SHP77 treated with DMSO at 0.1 percent for 48 hours (cell line): Measurements from ENCODE around the gene WRAP73.

Experiments used
- DNase-seq: peaks from one replicate; lab custom pipeline; 2025; lab: John Stamatoyannopoulos, UW

WRAP73 gene

GRCh38 chr1:3668585-3669300 lies 18.8 kb upstream of the WRAP73 start:
- peak; percentile 85 for DNase-seq

- DNase-seq = no peak
Observed at GRCh38 chr1:3668148-3668547, 18.2 kb upstream of the WRAP73 start.

- DNase-seq = no peak
Observed at GRCh38 chr1:3664700-3665375, 14.9 kb upstream of the WRAP73 start.

- no peak for DNase-seq
Observed at GRCh38 chr1:3663999-3664699, 14.2 kb upstream of the WRAP73 start.

DNA sequence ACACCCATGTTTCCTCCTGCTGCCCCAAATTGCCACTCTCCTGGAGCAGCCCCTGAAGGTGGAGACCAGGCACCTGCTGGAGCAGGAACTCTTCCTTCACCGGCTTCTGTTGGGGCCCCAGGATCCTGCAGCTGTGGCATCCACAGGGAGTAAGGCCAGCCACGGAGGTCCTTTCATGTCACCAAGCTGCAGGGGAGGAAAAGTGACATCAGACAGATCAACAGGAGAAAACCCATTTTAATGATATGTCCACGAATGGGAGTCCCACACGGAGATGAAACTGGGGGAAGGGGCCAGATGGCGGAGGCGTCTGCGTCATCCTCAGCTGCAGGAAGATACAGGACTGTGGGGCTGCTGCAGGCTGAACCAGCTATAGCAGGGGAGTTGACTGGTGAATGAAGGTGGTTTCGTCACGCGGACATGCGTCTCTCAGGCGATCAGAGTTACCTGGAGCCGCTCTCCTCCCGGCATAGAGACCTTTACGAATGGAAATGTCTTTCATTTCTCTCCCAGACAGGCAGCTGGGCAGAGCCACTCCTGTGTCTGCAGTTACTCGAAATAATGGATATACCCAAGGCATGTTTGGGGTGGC lies 12.3 kb upstream of the WRAP73 start:
- no peak for DNase-seq

GRCh38 chr1:3661631-3662030 lies 11.7 kb upstream of the WRAP73 start:
- DNase-seq = no peak

GRCh38 chr1:3660704-3661103 lies 10.8 kb upstream of the WRAP73 start:
- DNase-seq = no peak

DNA sequence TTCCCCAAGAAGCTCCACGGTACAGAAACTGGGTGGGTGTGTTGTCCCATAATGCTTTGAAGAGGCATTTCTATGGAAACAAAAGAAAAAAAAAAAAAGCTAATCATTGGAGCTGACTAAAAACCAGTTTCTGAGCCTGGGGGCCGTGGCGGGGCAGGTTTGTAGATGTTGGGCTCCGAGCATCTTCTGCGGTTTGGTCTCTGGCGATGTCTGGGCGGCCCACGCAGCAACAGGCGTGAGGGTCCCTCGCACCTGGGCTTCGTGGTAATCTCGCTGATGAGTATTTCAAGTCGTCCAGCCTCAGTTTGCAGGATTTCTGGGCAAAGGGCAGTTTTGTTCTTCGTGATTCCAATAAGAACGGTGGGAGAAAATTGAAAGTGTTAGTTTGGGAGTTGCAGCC lies 9.2 kb upstream of the WRAP73 start:
- DNase-seq = no peak

- DNase-seq = no peak
Observed at GRCh38 chr1:3658231-3658615, 8.3 kb upstream of the WRAP73 start.

DNA sequence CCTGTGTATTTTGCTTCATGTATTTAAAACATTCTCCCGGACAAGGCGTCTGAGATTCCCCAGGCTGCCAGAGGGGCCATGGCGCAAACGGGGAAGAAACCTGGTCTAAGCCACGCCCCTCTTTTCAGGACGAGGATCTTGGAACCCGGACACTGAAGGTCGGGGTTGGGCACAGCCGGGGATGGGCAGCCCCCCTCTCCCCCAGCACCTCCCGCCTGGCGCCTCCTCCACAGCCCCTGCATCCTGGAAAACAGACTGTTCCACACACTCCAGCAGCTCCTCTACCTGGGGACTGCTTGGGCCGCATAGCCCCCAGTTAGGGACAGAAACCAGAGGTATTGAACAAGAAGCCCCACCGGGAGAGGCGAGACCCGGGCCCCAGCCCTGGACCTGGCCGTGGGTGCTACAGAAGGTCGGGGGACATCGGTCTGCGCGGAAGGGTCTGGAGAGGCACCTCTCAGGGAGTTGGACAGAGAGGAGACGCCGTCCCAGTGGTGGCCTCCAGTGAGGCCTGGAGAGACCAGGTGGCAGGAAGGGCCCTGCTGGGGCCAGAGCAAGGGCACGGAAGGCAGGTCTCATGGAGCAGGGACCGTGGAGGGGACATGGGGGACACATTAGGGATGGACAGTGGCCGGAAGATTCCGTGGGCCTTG lies 7.8 kb upstream of the WRAP73 start:
- DNase-seq = no peak

GRCh38 chr1:3657096-3657475 lies 7.2 kb upstream of the WRAP73 start:
- DNase-seq = no peak

GRCh38 chr1:3656450-3657095 lies 6.7 kb upstream of the WRAP73 start:
- DNase-seq = no peak

GRCh38 chr1:3654549-3655281 lies 4.8 kb upstream of the WRAP73 start:
- no peak for DNase-seq

DNA sequence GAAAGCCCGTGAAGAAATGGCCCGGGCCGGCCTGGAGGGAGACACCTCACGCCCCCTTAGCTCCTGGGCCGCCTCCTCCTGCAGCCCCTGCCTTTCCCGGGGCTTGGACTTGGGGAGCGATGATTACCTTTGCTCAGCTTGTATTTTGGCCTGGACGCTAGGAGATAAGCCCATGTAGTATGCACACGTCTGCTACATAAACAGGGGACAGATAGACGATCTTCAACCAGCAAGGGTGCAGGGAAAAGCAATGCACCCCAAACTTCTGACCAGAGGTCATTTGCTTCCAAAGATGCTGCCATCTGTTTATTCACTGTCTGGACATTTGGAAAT lies 3.3 kb upstream of the WRAP73 start:
- DNase-seq = no peak

DNA sequence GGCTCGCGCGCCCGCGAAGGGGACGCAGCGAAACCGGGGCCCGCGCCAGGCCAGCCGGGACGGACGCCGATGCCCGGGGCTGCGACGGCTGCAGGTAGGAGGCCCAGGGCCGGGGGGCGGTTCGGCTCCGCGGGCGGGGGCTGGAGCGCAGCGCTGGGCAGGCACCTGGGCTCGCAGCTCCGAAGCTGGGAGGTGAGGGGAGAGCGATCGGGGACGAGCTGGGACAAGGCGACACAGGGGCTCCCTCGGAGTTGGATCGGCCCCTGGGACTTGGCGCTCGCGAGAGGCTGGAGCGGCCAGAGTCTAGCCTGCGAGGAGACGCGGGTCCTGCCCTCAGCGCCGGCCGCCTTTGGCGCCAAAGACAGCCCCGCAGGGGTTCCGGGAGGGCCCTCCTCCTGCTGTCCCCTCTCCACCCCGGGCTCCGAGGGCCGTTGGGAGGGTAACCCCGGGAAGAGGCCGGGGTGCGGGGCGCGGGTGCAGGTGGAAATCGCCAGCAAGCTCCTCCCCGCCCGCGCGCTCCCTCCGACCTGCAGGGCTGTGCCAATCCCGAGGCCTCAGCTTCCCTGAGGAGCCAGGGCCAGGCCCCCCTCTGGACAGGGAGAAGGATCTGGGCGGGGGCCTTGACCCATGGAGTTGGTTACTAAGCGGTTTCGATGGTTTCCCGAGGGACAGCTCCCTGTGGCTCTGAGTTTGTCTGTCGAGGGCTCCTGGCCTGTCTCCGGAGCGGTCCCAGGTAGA lies 2.8 kb upstream of the WRAP73 start:
- DNase-seq = no peak

DNA sequence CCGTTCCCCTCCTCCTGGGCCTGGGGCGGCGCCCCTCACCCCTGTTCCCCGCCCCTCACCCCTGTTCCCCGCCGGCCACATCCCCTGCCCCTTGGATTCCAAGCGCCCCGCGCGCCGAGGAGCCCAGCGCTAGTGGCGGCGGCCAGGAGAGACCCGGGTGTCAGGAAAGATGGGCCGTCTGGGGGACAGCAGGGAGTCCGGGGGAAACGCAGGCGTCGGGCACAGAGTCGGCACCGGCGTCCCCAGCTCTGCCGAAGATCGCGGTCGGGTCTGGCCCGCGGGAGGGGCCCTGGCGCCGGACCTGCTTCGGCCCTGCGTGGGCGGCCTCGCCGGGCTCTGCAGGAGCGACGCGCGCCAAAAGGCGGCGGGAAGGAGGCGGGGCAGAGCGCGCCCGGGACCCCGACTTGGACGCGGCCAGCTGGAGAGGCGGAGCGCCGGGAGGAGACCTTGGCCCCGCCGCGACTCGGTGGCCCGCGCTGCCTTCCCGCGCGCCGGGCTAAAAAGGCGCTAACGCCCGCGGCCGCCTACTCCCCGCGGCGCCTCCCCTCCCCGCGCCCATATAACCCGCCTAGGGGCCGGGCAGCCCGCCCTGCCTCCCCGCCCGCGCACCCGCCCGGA lies 2.1 kb upstream of the WRAP73 start, which contains the start of gene TP73:
Gene TP73 (plus strand): TSS at position 587 of the 618 bp plus-strand sequence. CDS start 29,850 bp downstream, outside the sequence.
- DNase-seq = no peak

- no peak for DNase-seq
Observed at GRCh38 chr1:3651026-3651929, 1.4 kb upstream of the WRAP73 start.

- no peak for DNase-seq
Observed at GRCh38 chr1:3650248-3651025, 534 bp upstream of the WRAP73 start.
